Endodermal cell (in vitro differentiated cells): ENCODE data around the gene CHST11. TPM values are rescaled to one million over a fixed set of nuclear protein-coding genes. Genes with fewer than 3 reads are reported as not detected.

Experiments
- DNase-seq: peaks from one replicate; pipeline ENCODE4 v3.0.0-alpha.2; 2017
- H3K27ac ChIP-seq: 2 replicates; pipeline ENCODE4 v1.5.1; 2013; ENCODE audit warnings: mild to moderate bottlenecking, low read depth, low read length, moderate library complexity
- H3K27me3 ChIP-seq: 2 replicates; pipeline ENCODE4 v1.6.1; 2013; ENCODE audit warnings: mild to moderate bottlenecking, low read length, moderate library complexity; ENCODE audit not compliant: insufficient read depth, control insufficient read depth, poor library complexity, severe bottlenecking
- H3K36me3 ChIP-seq: 2 replicates; pipeline ENCODE4 v1.7.0; 2013; ENCODE audit warnings: mild to moderate bottlenecking, low read length, moderate library complexity; ENCODE audit not compliant: control insufficient read depth, insufficient read depth
- H3K4me1 ChIP-seq: one replicate; pipeline ENCODE4 v1.7.0; 2013; ENCODE audit warnings: low read length; ENCODE audit not compliant: control insufficient read depth, insufficient read depth
- H3K4me3 ChIP-seq: 2 replicates; pipeline ENCODE4 v1.5.1; 2013; ENCODE audit warnings: mild to moderate bottlenecking, low read length, moderate library complexity
- H3K9ac ChIP-seq: 2 replicates; pipeline ENCODE4 v1.6.1; 2013; ENCODE audit warnings: mild to moderate bottlenecking, low read length, moderate library complexity; ENCODE audit not compliant: poor library complexity, severe bottlenecking; ENCODE audit errors: extremely low read depth
- H3K9me3 ChIP-seq: 2 replicates; pipeline ENCODE4 v1.6.1; 2013; ENCODE audit warnings: mild to moderate bottlenecking, low read length, moderate library complexity; ENCODE audit not compliant: control insufficient read depth
- H3K27ac Mint-ChIP-seq: 2 replicates; pipeline ENCODE4 v1.8.0; 2020; ENCODE audit warnings: mixed read lengths
- H3K27me3 Mint-ChIP-seq: 2 replicates; pipeline ENCODE4 v1.8.0; 2021; ENCODE audit warnings: mild to moderate bottlenecking, mixed read lengths; ENCODE audit not compliant: insufficient read depth
- H3K36me3 Mint-ChIP-seq: 2 replicates; pipeline ENCODE4 v1.8.0; 2020; ENCODE audit warnings: low read depth, mixed read lengths
- H3K4me1 Mint-ChIP-seq: 2 replicates; pipeline ENCODE4 v1.8.0; 2020; ENCODE audit warnings: mixed read lengths
- H3K4me3 Mint-ChIP-seq: 2 replicates; pipeline ENCODE4 v1.8.0; 2020; ENCODE audit warnings: mild to moderate bottlenecking, moderate library complexity, mixed read lengths
- H3K9me3 Mint-ChIP-seq: 2 replicates; pipeline ENCODE4 v1.8.0; 2020; ENCODE audit warnings: mild to moderate bottlenecking, mixed read lengths
- CTCF ChIP-seq: fragments of 200-600 bp; sonication (generic); conservative IDR thresholded peaks from 2 replicates; pipeline ENCODE4 v1.5.0; 2021; ENCODE audit warnings: antibody characterized with exemption, mild to moderate bottlenecking
- WGBS, 2 experiments: methylation state at CpG; one replicate each; pipeline versions ENCODE4 v1.1.5 to v1.1.7; 2013; ENCODE audit warnings: missing lambda C conversion rate in 2 of 2, mixed read lengths in 1 of 2; ENCODE audit not compliant: insufficient coverage in 1 of 2, insufficient read length in 1 of 2; 5-methylcytosine and 5-hydroxymethylcytosine counted together
- total RNA-seq, 2 donors: library from RNA; stranded (reverse); fragmentation: NEBNext Ultra II Directional in 1 of 2; extraction: Animal tissue kit (Norgen Biotek cat#: 25700) in 1 of 2; gene quantifications; 2 replicates in 1 of 2; 3 replicates in 1 of 2; pipeline ENCODE4 v1.2.1, GENCODE V29; 2021

The CHST11 gene
- total RNA-seq, 2 donors from 2014 or later: 30.7 to 36.2 TPM

- Mint-ChIP-seq H3K36me3 (no peaks in the 10 kb centered on the region), H3K9me3 (no peaks in the 10 kb centered on the region), H3K27ac (peak overlapping the region; percentile 15), H3K4me1 (peaks cover 14% of the 10 kb centered on the region), H3K4me3 (no peak overlapping the region), H3K27me3 (no peaks in the 10 kb centered on the region)
- no peaks in the 10 kb centered on the region for H3K9me3 ChIP-seq
- TF ChIP-seq CTCF: no peak
- H3K36me3 ChIP-seq: no peaks in the 10 kb centered on the region
- H3K9ac ChIP-seq: no peak overlapping the region
- 88 to 90% methylated on average over 7 of the region's 7 CpGs for WGBS, 2 experiments
- H3K27me3 ChIP-seq: no peaks in the 10 kb centered on the region
- peaks cover 4% of the 10 kb centered on the region for H3K4me1 ChIP-seq
- no peak overlapping the region for H3K4me3 ChIP-seq
- no peak overlapping the region for H3K27ac ChIP-seq
- DNase-seq: no peak
Observed at GRCh38 chr12:104737113-104737512, 280.4 kb downstream of the CHST11 start.

GRCh38 chr12:104737791-104738301 is 281.1 kb downstream of the CHST11 start:
- peaks cover 16% of the 10 kb centered on the region for H3K4me1 Mint-ChIP-seq
- Histone ChIP-seq H3K4me3 (no peak overlapping the region), H3K27me3 (no peaks in the 10 kb centered on the region), H3K27ac (peak overlapping the region; percentile 63), H3K4me1 (peaks cover 4% of the 10 kb centered on the region), H3K9me3 (no peaks in the 10 kb centered on the region), H3K36me3 (no peaks in the 10 kb centered on the region), H3K9ac (no peak overlapping the region)
- H3K4me3 Mint-ChIP-seq: no peak overlapping the region
- TF ChIP-seq CTCF: no peak
- no peaks in the 10 kb centered on the region for H3K9me3 Mint-ChIP-seq
- no peaks in the 10 kb centered on the region for H3K27me3 Mint-ChIP-seq
- 75 to 85% methylated on average over 11 to 13 of the region's 13 CpGs for WGBS, 2 experiments
- no peak for DNase-seq
- peak overlapping the region; percentile 67 for H3K27ac Mint-ChIP-seq
- H3K36me3 Mint-ChIP-seq: no peaks in the 10 kb centered on the region

- H3K36me3 ChIP-seq: no peaks in the 10 kb centered on the region
- 81 to 89% methylated on average over 6 to 8 of the region's 8 CpGs for WGBS, 2 experiments
- no peaks in the 10 kb centered on the region for H3K9me3 ChIP-seq
- H3K4me1 ChIP-seq: peaks cover 4% of the 10 kb centered on the region
- no peaks in the 10 kb centered on the region for H3K9me3 Mint-ChIP-seq
- no peaks in the 10 kb centered on the region for H3K27me3 ChIP-seq
- H3K27ac Mint-ChIP-seq: peak overlapping the region; percentile 67
- no peak overlapping the region for H3K4me3 Mint-ChIP-seq
- DNase-seq: no peak
- no peak overlapping the region for H3K9ac ChIP-seq
- no peak overlapping the region for H3K4me3 ChIP-seq
- no peak for TF ChIP-seq CTCF
- H3K27ac ChIP-seq: no peak overlapping the region
- peaks cover 19% of the 10 kb centered on the region for H3K4me1 Mint-ChIP-seq
- no peaks in the 10 kb centered on the region for H3K36me3 Mint-ChIP-seq
- no peaks in the 10 kb centered on the region for H3K27me3 Mint-ChIP-seq
Observed at GRCh38 chr12:104738331-104738730, 281.6 kb downstream of the CHST11 start.
